ENCODE data around the gene SCAANT1. TPM values are rescaled to one million over a fixed set of nuclear protein-coding genes. Genes with fewer than 3 reads are reported as not detected.
A peak's percentile ranks its signal among the peaks of the same experiment; 100 is the strongest.

SCAANT1 gene
- total RNA-seq, 1 donor from 2014 or later = not detected

- Mint-ChIP-seq H3K36me3 (ENCODE audit: low read depth) (peaks cover 16% of the 10 kb centered on the region), H3K9me3 (no peaks in the 10 kb centered on the region), H3K27ac (no peak overlapping the region), H3K4me3 (no peak overlapping the region), H3K4me1 (peaks cover 49% of the 10 kb centered on the region), H3K27me3 (no peaks in the 10 kb centered on the region)
- intact Hi-C loops (cut with micrococcal nuclease) = no loop called here
- no peak for DNase-seq
These were observed 33.4 kb upstream of the SCAANT1 start for GRCh38 chr3:63945558-63946096.

- peaks cover 20% of the 10 kb centered on the region for H3K36me3 Mint-ChIP-seq (ENCODE audit: low read depth)
- no peaks in the 10 kb centered on the region for H3K9me3 Mint-ChIP-seq
- H3K4me3 Mint-ChIP-seq = no peak overlapping the region
- no peak overlapping the region for H3K27ac Mint-ChIP-seq
- H3K27me3 Mint-ChIP-seq = no peaks in the 10 kb centered on the region
- DNase-seq = no peak
- H3K4me1 Mint-ChIP-seq = peaks cover 49% of the 10 kb centered on the region
- intact Hi-C loops (cut with micrococcal nuclease) = no loop called here
These were observed 31.5 kb upstream of the SCAANT1 start for GRCh38 chr3:63943678-63944077.

DNA sequence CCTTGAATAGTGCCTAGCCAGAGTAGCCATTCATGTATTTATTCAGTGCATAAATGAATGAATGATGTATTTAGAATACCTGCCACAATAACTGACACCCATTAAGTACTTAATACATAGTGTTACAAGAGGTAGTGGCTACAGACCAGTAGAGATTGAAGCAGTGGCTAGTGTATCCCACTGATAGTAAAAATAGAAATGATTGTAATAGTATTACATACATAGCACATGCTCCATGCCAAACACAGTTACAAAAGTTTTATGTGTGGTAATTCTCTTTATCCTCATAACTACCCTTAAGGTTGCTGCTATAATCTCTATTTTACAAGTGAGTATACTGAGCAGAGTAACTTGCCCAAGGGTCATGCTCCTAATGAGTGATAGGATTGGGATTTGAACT is 30.3 kb upstream of the SCAANT1 start:
- H3K27me3 Mint-ChIP-seq = no peaks in the 10 kb centered on the region
- peaks cover 13% of the 10 kb centered on the region for H3K36me3 Mint-ChIP-seq (ENCODE audit: low read depth)
- H3K4me3 Mint-ChIP-seq = no peak overlapping the region
- H3K9me3 Mint-ChIP-seq = no peaks in the 10 kb centered on the region
- no peak overlapping the region for H3K27ac Mint-ChIP-seq
- DNase-seq = no peak
- intact Hi-C loops (cut with micrococcal nuclease) = no loop called here
- peaks cover 48% of the 10 kb centered on the region for H3K4me1 Mint-ChIP-seq

DNA sequence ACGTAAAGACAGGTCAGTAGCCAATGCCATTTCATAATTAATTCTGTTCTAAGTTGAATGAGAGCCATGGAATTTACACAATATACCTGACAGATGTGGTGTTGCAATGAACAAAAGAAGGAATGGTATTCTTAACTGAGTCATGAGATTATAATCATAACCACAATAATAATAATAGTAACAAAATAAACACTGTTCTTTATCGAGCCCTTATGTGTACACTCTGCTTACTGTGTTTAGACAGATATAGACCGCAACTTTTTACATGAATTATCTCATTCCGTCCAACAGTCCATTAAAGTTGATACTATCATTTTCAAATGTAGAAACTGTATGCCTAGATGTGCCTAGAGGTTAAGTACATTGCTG is 28.2 kb upstream of the SCAANT1 start:
- no peaks in the 10 kb centered on the region for H3K9me3 Mint-ChIP-seq
- H3K36me3 Mint-ChIP-seq (ENCODE audit: low read depth) = peaks cover 16% of the 10 kb centered on the region
- no peaks in the 10 kb centered on the region for H3K27me3 Mint-ChIP-seq
- no peak overlapping the region for H3K27ac Mint-ChIP-seq
- no peak for DNase-seq
- H3K4me1 Mint-ChIP-seq = peaks cover 40% of the 10 kb centered on the region
- no peak overlapping the region for H3K4me3 Mint-ChIP-seq
- intact Hi-C loops (cut with micrococcal nuclease) = no loop called here

DNA sequence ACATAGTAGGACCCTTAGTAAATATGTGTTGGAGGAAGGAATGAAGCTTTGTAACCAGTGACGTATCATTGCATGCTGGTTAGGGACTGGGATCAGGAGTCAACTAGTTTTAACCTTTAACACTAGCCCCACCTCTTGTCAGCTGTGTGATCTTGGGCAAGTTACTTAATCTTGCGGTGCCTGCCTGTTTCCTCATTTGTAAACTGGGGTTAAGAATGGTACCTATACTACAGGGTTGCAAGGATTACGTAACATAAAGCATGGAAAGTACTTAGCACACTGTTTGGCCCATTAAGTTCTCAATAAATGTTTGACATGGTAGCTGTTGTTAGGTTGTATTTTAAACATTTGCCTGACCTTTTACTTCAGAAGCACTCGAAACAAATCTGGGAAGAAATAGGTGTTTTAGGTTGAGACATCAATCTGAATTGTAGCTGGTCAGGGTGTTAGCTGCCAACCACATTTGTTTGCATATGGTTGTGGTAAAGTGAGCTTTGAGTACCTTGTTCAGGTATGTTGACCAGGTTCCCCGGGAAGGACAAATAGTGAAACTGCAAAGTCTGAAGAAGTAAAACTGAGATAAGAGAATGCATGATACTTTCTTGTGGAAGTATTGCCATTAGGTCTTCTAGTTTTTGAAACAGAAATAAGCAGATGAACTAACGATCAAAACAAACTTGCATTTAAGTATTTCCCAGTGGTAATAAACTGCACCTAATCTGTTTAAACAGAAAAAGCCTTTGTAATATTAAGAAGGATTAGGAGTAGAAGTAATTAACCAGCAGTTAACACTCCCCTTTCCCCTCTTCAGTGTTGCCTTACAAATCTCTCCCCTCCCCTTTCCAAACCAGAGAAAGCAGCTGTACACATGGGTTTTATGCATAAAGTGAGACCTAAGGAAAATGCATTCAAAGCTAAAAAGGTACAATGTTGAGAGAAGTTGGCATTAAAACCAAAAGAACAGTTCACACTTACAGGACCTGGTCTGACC is 25.8 kb upstream of the SCAANT1 start:
- intact Hi-C loops (cut with micrococcal nuclease) = no loop called here
- H3K4me3 Mint-ChIP-seq = no peak overlapping the region
- no peaks in the 10 kb centered on the region for H3K9me3 Mint-ChIP-seq
- H3K4me1 Mint-ChIP-seq = peaks cover 50% of the 10 kb centered on the region
- peaks cover 14% of the 10 kb centered on the region for H3K36me3 Mint-ChIP-seq (ENCODE audit: low read depth)
- no peaks in the 10 kb centered on the region for H3K27me3 Mint-ChIP-seq
- DNase-seq = no peak
- H3K27ac Mint-ChIP-seq = no peak overlapping the region

GRCh38 chr3:63936925-63937324 is 24.7 kb upstream of the SCAANT1 start:
- H3K27ac Mint-ChIP-seq = no peak overlapping the region
- H3K4me1 Mint-ChIP-seq = peaks cover 56% of the 10 kb centered on the region

GRCh38 chr3:63934041-63934866 is 22.1 kb upstream of the SCAANT1 start:
- Mint-ChIP-seq H3K4me1 (peaks cover 60% of the 10 kb centered on the region), H3K27ac (peak overlapping the region; percentile 30), H3K9me3 (no peaks in the 10 kb centered on the region), H3K4me3 (peak overlapping the region; percentile 26), H3K36me3 (ENCODE audit: low read depth) (peaks cover 18% of the 10 kb centered on the region), H3K27me3 (no peaks in the 10 kb centered on the region)
- peak; percentile 69 for DNase-seq
- intact Hi-C loops (cut with micrococcal nuclease) = no loop called here

More at GRCh38 chr3:63936925-63937324, 24.7 kb upstream of the SCAANT1 start:
- Mint-ChIP-seq H3K36me3 (ENCODE audit: low read depth) (peaks cover 16% of the 10 kb centered on the region), H3K27me3 (no peaks in the 10 kb centered on the region), H3K9me3 (no peaks in the 10 kb centered on the region), H3K4me3 (no peak overlapping the region)
- intact Hi-C loops (cut with micrococcal nuclease) = no loop called here
- no peak for DNase-seq

- H3K36me3 Mint-ChIP-seq (ENCODE audit: low read depth) = peaks cover 16% of the 10 kb centered on the region
- H3K4me3 Mint-ChIP-seq = peak overlapping the region; percentile 26
- no peak for DNase-seq
- intact Hi-C loops (cut with micrococcal nuclease) = no loop called here
- H3K4me1 Mint-ChIP-seq = peaks cover 58% of the 10 kb centered on the region
- peak overlapping the region; percentile 58 for H3K27ac Mint-ChIP-seq
- no peaks in the 10 kb centered on the region for H3K27me3 Mint-ChIP-seq
- H3K9me3 Mint-ChIP-seq = no peaks in the 10 kb centered on the region
These were observed 21.3 kb upstream of the SCAANT1 start for GRCh38 chr3:63933459-63933858.

GRCh38 chr3:63932509-63933212 is 20.5 kb upstream of the SCAANT1 start:
- Mint-ChIP-seq H3K4me3 (peak overlapping the region; percentile 26), H3K36me3 (ENCODE audit: low read depth) (peaks cover 20% of the 10 kb centered on the region), H3K27me3 (no peaks in the 10 kb centered on the region), H3K27ac (peak overlapping the region; percentile 62), H3K9me3 (no peaks in the 10 kb centered on the region), H3K4me1 (peaks cover 51% of the 10 kb centered on the region)
- no peak for DNase-seq
- intact Hi-C loops (cut with micrococcal nuclease) = no loop called here

- intact Hi-C loops (cut with micrococcal nuclease) = no loop called here
- Mint-ChIP-seq H3K4me1 (peaks cover 45% of the 10 kb centered on the region), H3K27ac (peak overlapping the region; percentile 28), H3K4me3 (no peak overlapping the region), H3K9me3 (no peaks in the 10 kb centered on the region), H3K27me3 (no peaks in the 10 kb centered on the region), H3K36me3 (ENCODE audit: low read depth) (peaks cover 23% of the 10 kb centered on the region)
- no peak for DNase-seq
These were observed 19.1 kb upstream of the SCAANT1 start for GRCh38 chr3:63931290-63931689.

- no peaks in the 10 kb centered on the region for H3K9me3 Mint-ChIP-seq
- H3K27me3 Mint-ChIP-seq = no peaks in the 10 kb centered on the region
- H3K4me3 Mint-ChIP-seq = no peak overlapping the region
- peaks cover 35% of the 10 kb centered on the region for H3K4me1 Mint-ChIP-seq
- peaks cover 46% of the 10 kb centered on the region for H3K36me3 Mint-ChIP-seq (ENCODE audit: low read depth)
- peak overlapping the region; percentile 9 for H3K27ac Mint-ChIP-seq
- intact Hi-C loops (cut with micrococcal nuclease) = no loop called here
- DNase-seq = no peak
These were observed 15.5 kb upstream of the SCAANT1 start for GRCh38 chr3:63927422-63928280.

DNA sequence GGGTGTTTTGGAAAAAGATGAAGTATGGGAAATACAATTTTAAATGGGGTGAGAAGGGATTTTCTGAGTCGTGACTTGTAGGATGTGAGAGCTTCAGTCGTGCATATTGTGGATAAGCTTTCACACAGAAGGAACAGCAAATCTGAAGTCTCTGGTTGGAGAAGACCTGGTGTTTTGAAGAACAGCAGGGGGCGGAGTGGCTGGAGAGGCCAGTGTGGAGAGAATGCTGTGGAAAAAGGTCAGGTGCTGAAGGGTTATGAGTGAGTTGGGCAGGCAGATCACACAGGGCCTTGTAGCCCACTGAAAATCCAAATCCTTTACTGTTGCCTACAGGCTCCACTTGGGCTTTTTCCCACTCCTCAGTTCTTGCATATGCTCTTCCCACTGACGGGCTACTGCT is 14.1 kb upstream of the SCAANT1 start:
- no peak overlapping the region for H3K27ac Mint-ChIP-seq

More for the DNA sequence above, 14.1 kb upstream of the SCAANT1 start:
- H3K36me3 Mint-ChIP-seq (ENCODE audit: low read depth) = peaks cover 53% of the 10 kb centered on the region
- intact Hi-C loops (cut with micrococcal nuclease) = no loop called here
- DNase-seq = no peak
- H3K9me3 Mint-ChIP-seq = no peaks in the 10 kb centered on the region
- H3K4me1 Mint-ChIP-seq = peaks cover 32% of the 10 kb centered on the region
- H3K4me3 Mint-ChIP-seq = no peak overlapping the region
- H3K27me3 Mint-ChIP-seq = no peaks in the 10 kb centered on the region
